ENCODE measurements around the gene BBS5.

Gene BBS5

DNA sequence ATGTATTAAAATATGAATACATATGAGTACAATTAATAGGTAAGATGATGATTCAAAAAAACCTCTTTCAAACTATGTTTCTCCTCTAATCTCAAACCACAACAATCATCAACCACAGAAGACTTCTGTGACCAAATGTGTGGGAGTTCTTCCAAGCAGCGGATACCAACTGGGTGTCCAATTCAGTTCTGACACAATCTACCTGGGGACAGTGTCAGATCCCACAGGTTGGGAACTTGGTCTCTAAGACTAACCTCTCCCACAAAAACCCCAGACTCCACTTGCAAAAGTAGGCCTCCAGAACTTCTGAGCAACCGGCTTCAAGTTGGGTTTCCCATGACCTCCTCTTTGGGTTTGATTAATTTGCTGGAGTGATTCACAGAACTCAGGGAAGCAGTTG, 67.5 kb downstream of the BBS5 start:
- no peak for DNase-seq (ENCODE audit: low spot score)

Measured in left forelimb (tissue), 1 donor.